PC-3 (cell line): ENCODE measurements around the gene PARP15. TPM values are rescaled to one million over a fixed set of nuclear protein-coding genes. Genes with fewer than 3 reads are reported as not detected.
A peak's percentile ranks its signal among the peaks of the same experiment; 100 is the strongest.
"Not testable (repeated sequence)": the region's sequence is repeated elsewhere in the genome, so short reads cannot be mapped to it uniquely, and the experiment has no call there.

Experiments
- ATAC-seq: fragments of 200-7000 bp; cut with Tn5 transposase; 2 replicates; pipeline ENCODE4 v1.9.1; 2020; ENCODE audit warnings: mild to moderate bottlenecking, moderate library complexity
- BruUV-seq: library from RNA; stranded (reverse); fragments of 400-500 nt; replicated peaks from 2 replicates; lab custom pipeline; 2021; lab: Mats Ljungman, UMichigan
- CTCF ChIA-PET: fragments of 300-600 bp; sonication (Branson Sonifier 250); formaldehyde crosslinking; loops from one replicate; lab custom pipeline; 2022; ENCODE audit warnings: antibody characterized with exemption; lab: Charles Lee
- POLR2A ChIA-PET: fragments of 300-600 bp; sonication (Branson Sonifier 250); formaldehyde crosslinking; loops from one replicate; lab custom pipeline; 2022; ENCODE audit warnings: antibody characterized with exemption; ENCODE audit not compliant: unreplicated experiment; lab: Charles Lee
- DNase-seq: peaks from one replicate; pipeline ENCODE4 v3.0.0-alpha.2; 2015
- H2AFZ ChIP-seq: fragments of 300-600 bp; sonication (generic); 2 replicates; pipeline ENCODE4 v1.6.0; 2016; ENCODE audit warnings: antibody characterized with exemption, low read length
- H3F3A ChIP-seq: fragments of 300-600 bp; sonication (generic); one replicate; pipeline ENCODE4 v1.6.0; 2017; ENCODE audit warnings: antibody characterized with exemption, low read length, control low read depth, mild to moderate bottlenecking; ENCODE audit not compliant: unreplicated experiment
- H3K27ac ChIP-seq: fragments of 300-600 bp; sonication (generic); 2 replicates; pipeline ENCODE4 v1.5.1; 2016; ENCODE audit warnings: mild to moderate bottlenecking, low read length
- H3K27me3 ChIP-seq: fragments of 300-600 bp; sonication (generic); 2 replicates; pipeline ENCODE4 v1.6.1; 2016; ENCODE audit warnings: low read length, mixed read lengths
- H3K36me3 ChIP-seq: fragments of 300-600 bp; sonication (generic); 2 replicates; pipeline ENCODE4 v1.6.1; 2016; ENCODE audit warnings: low read depth, mixed run types, low read length, mixed read lengths
- H3K4me1 ChIP-seq: fragments of 300-600 bp; sonication (generic); 2 replicates; pipeline ENCODE4 v1.5.1; 2016; ENCODE audit warnings: low read length; ENCODE audit not compliant: insufficient read depth
- H3K4me2 ChIP-seq: fragments of 300-600 bp; sonication (generic); 2 replicates; pipeline ENCODE4 v1.6.0; 2016; ENCODE audit warnings: low read length
- H3K4me3 ChIP-seq: fragments of 300-600 bp; sonication (generic); 2 replicates; pipeline ENCODE4 v1.5.1; 2016; ENCODE audit warnings: mild to moderate bottlenecking, low read length, mixed read lengths
- H3K79me2 ChIP-seq: fragments of 300-600 bp; sonication (generic); 2 replicates; pipeline ENCODE4 v1.6.1; 2017; ENCODE audit warnings: low read length, mixed read lengths
- H3K9ac ChIP-seq: fragments of 300-600 bp; sonication (generic); 2 replicates; pipeline ENCODE4 v1.6.0; 2016; ENCODE audit warnings: mild to moderate bottlenecking, low read length
- H3K9me2 ChIP-seq: fragments of 300-600 bp; sonication (generic); replicated peaks from 2 replicates; pipeline ENCODE4 v1.6.1; 2016; ENCODE audit warnings: mixed run types, low read length, mixed read lengths
- H3K9me3 ChIP-seq: fragments of 300-600 bp; sonication (generic); 2 replicates; pipeline ENCODE4 v1.6.1; 2016; ENCODE audit warnings: low read length, mixed read lengths
- H4K20me1 ChIP-seq: fragments of 300-600 bp; sonication (generic); 2 replicates; pipeline ENCODE4 v1.6.1; 2016; ENCODE audit warnings: low read length, mixed read lengths
- CTCF ChIP-seq: fragments of 300-600 bp; sonication (generic); conservative IDR thresholded peaks from 2 replicates; pipeline ENCODE4 v1.5.1; 2017; ENCODE audit warnings: antibody characterized with exemption, low read depth, mild to moderate bottlenecking, low read length
- EZH2 ChIP-seq: fragments of 300-600 bp; sonication (generic); IDR thresholded peaks from one replicate; pipeline ENCODE4 v1.6.1; 2017; ENCODE audit warnings: antibody characterized with exemption, mild to moderate bottlenecking, low read length; ENCODE audit not compliant: unreplicated experiment
- EZH2phosphoT487 ChIP-seq: fragments of 300-600 bp; sonication (generic); IDR thresholded peaks from 2 replicates; pipeline ENCODE4 v1.6.1; 2018; ENCODE audit warnings: mild to moderate bottlenecking, antibody characterized with exemption, low read length, borderline replicate concordance
- intact Hi-C: fragments of 100-400 bp; cut with micrococcal nuclease; formaldehyde crosslinking; loops from 2 replicates; pipeline ENCODE4 v1.9.0; 2023
- total RNA-seq: library from RNA; depleted of rRNA; stranded (reverse); fragments of >200 nt; gene quantifications from 2 replicates; pipeline ENCODE4 v1.2.3, GENCODE V29; 2014

PARP15 gene
- total RNA-seq, 1 experiment from 2014 or later, result not detected

- CTCF ChIA-PET, result no interaction called here
- Histone ChIP-seq H3K9ac (peak overlapping the region; percentile 90), H2AFZ (peak overlapping the region; percentile 89)
These were observed 13.8 kb upstream of the PARP15 start for GRCh38 chr3:122563717-122564025.

GRCh38 chr3:122564155-122564912 is 13.1 kb upstream of the PARP15 start, which contains the start of the genes DTX3L and PARP9:
Gene DTX3L, plus strand, starts transcription at chr3:122564338. Its CDS starts 89 bp downstream, at chr3:122564427.
Gene PARP9, minus strand, starts transcription at chr3:122564300. Its CDS starts 4,680 bp downstream, at chr3:122559620.
- Histone ChIP-seq H2AFZ (peak within 1 kb of the TSS; percentile 89), H3K27me3 (no peaks in the 10 kb centered on the region), H3K9me2 (no peaks in the 10 kb centered on the region), H3K9me3 (no peaks in the 10 kb centered on the region), H3K4me3 (peak within 1 kb of the TSS; percentile 81), H3K4me2 (peak within 1 kb of the TSS; percentile 92), H4K20me1 (no peaks in the 10 kb centered on the region), H3K27ac (peak within 1 kb of the TSS; percentile 81), H3F3A (no peaks in the 10 kb centered on the region), H3K9ac (peak within 1 kb of the TSS; percentile 90), H3K4me1 (peaks cover 20% of the 10 kb centered on the region), H3K36me3 (0 out of 2 replicates have a peak, but pooled peaks cover 6% of the 10 kb centered on the region), H3K79me2 (peaks cover 24% of the 10 kb centered on the region)
- DNase-seq (peak; percentile 83), ATAC-seq (peak; percentile 89)
- POLR2A ChIA-PET, result interaction anchor here (0.5 to 0.7 kb wide), 2 partner anchors 42 to 46 kb away, joined by 3 to 4 read pairs; no protein-coding TSS in a partner anchor
- CTCF ChIA-PET, result interaction anchor here (0.9 kb wide), 1 partner anchor 115 kb away, joined by 3 read pairs; no protein-coding TSS in a partner anchor
- TF ChIP-seq EZH2phosphoT487 (no peak), CTCF (no peak), EZH2 (no peak)
- intact Hi-C loops, result loop anchor here (1.0 to 5.0 kb wide), 2 partner anchors 115 to 228 kb away; partner anchors contain the start of gene HSPBAP1
- BruUV-seq, result no TSS peak

More at GRCh38 chr3:122563717-122564025, 13.8 kb upstream of the PARP15 start:
- no peaks in the 10 kb centered on the region for H3F3A ChIP-seq
- POLR2A ChIA-PET, result interaction anchor here (0.5 kb wide), 1 partner anchor 47 kb away, joined by 4 read pairs; no protein-coding TSS in a partner anchor
- H3K4me3 ChIP-seq, result peak overlapping the region; percentile 81
- H4K20me1 ChIP-seq, result no peaks in the 10 kb centered on the region
- peak overlapping the region; percentile 92 for H3K4me2 ChIP-seq
- no peaks in the 10 kb centered on the region for H3K9me2 ChIP-seq
- no peak for DNase-seq
- TF ChIP-seq CTCF (no peak), EZH2phosphoT487 (no peak), EZH2 (no peak)
- intact Hi-C loops, result loop anchor here (1.0 to 5.0 kb wide), 2 partner anchors 116 to 229 kb away; partner anchors contain the start of gene HSPBAP1
- H3K79me2 ChIP-seq, result peaks cover 24% of the 10 kb centered on the region
- peaks cover 20% of the 10 kb centered on the region for H3K4me1 ChIP-seq
- H3K27me3 ChIP-seq, result no peaks in the 10 kb centered on the region
- H3K36me3 ChIP-seq, result 0 out of 2 replicates have a peak, but pooled peaks cover 4% of the 10 kb centered on the region
- TSS peak; percentile 81 for BruUV-seq
- H3K27ac ChIP-seq, result peak overlapping the region; percentile 81
- ATAC-seq, result peak; percentile 12; the same call in 1 of the 2 replicates
- no peaks in the 10 kb centered on the region for H3K9me3 ChIP-seq

- H3K4me3 ChIP-seq, H3K9me2 ChIP-seq, H2AFZ ChIP-seq, intact Hi-C loops, H3K27ac ChIP-seq, H4K20me1 ChIP-seq, H3K4me2 ChIP-seq, H3K27me3 ChIP-seq, ATAC-seq, BruUV-seq, H3K9ac ChIP-seq, H3K9me3 ChIP-seq, DNase-seq, CTCF ChIA-PET, H3F3A ChIP-seq: not testable (repeated sequence)
- peaks cover 22% of the 10 kb centered on the region for H3K79me2 ChIP-seq
- H3K36me3 ChIP-seq, result peaks cover 19% of the 10 kb centered on the region; the same call in 1 of the 2 replicates
- peaks cover 21% of the 10 kb centered on the region for H3K4me1 ChIP-seq
- POLR2A ChIA-PET, result interaction anchor here (0.7 kb wide), 1 partner anchor 122 kb away, joined by 3 read pairs; no protein-coding TSS in a partner anchor
These were observed 9.3 kb upstream of the PARP15 start for GRCh38 chr3:122568131-122568530.
